ENCODE results near the gene DAAM2. TPM values are rescaled to one million over a fixed set of nuclear protein-coding genes. Genes with fewer than 3 reads are reported as not detected.

Gene DAAM2
- polyA plus RNA-seq, 3 donors = 20.7 to 30.2 (median 25.5) TPM

DNA sequence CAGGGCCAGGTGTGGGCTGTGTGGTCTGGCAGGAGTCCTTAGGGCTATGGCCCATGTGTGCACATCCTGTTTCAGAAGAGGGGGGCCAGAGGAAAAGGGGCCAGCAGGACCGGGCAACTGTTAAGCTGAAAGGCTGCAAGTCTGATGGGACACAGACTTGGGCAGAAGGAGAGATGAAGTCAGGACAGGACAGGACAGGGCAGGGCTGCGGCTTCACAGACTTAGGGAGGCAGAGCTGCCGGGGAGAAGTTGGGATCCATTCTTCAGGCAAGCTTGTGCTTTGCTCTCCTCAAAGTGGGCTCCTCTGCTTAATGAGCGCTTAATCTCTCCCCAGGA lies 113.4 kb downstream of the DAAM2 start:
- no peak for DNase-seq

DNA sequence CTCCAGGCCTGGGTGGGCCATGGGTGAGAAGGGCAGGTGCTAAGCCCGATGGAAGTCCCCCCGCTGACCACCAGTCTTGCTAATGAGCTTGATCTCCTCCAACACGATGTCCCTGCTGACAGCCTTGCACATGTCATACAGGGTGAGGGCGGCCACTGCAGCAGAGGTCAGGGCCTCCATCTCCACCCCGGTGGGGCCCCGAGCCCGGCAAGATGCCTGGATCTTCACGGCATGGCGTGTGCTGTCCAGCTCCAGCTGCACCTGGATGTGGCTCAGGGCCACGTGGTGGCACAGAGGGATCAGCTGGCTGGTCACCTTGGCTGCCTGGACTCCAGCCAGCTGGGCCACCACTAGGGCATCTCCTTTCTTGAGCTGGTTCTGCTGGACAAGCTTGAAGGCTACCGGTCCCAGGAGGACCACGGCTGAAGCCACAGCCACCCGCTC lies 114.2 kb downstream of the DAAM2 start:
- no peak for DNase-seq

DNA sequence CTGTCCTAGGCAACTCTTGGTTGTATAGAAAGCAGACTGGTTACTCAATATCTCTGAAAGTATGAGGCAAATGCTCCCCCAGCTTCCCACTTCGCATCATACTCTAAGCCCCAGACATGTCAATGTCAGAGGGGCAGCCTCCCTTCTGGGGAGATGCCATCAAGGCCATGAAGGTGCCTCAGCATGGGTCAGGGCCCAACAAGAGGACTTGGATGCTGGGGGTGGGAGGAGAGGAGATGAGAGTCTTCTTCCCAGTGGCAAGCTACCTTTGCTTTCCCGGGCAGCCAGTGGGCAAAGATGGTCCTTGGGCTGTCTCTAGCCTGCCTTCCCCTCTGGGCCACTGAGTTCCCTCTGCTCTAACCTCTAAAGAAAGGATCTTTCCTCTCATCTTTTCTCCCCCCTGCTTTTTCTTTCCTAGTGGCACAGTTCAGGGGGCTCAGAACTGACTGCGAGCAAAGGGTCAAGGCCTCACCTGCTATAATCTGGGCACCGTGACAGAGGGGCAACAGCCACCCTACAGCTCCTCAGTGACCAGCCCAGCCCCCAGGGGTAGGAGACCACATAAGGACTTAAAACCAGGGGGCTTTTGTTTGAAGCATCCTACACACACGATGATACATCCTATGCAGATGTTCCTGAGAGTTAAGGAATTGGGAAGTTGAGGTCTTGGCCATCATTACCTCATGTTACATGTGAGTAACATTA lies 115.8 kb downstream of the DAAM2 start:
- no peak for DNase-seq

DNA sequence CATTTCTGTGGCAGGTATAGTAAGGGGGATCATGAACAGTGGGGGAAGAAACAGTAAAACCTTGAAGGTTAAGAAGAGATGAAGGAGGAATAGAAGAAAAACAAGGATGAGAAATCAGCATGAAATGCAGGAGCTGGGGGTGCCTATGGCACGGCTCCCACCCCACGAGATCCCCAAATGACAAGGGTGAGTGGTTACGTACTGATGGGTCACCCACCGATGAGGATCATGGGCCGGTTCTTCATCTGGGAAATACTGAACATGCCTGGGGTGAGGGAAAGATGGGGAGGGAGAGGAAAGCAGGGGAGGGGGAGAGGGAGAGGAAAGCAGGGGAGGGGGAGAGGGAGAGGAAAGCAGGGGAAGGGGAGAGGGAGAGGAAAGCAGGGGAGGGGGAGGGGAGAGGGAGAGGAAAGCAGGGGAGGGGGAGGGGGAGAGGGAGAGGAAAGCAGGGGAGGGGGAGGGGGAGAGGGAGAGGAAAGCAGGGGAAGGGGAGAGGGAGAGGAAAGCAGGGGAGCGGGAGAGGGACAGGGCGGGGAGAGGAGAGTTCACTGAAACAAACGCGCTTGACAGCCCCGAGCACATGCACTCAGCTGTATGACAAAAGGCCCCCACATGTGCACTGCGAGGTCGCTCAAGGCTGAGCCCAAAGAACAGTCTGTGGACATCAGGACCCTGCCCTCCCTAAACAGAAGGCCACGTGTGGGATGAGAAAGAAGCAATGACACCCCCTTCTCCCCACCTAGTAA lies 116.8 kb downstream of the DAAM2 start:
- no peak for DNase-seq

DNA sequence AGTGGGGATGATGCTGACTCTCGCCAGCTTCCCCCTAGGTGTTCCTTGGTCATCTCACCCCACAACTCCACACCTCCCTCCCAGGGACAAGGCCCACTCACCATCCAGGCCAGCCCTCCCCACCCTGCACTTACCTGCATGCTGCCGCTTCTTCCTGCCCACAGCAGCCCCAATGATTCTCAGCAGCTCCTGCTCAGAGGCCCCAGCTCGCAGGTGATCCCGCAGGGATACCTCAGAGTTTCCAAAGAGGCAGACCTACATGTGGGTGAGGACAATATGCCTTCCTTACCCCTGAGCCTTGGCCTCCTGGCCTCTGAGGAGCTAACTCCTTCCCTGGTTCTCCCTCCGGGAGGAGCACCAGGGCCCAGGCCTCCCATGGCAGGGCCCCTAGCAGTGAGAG lies 117.5 kb downstream of the DAAM2 start:
- no peak for DNase-seq

DNA sequence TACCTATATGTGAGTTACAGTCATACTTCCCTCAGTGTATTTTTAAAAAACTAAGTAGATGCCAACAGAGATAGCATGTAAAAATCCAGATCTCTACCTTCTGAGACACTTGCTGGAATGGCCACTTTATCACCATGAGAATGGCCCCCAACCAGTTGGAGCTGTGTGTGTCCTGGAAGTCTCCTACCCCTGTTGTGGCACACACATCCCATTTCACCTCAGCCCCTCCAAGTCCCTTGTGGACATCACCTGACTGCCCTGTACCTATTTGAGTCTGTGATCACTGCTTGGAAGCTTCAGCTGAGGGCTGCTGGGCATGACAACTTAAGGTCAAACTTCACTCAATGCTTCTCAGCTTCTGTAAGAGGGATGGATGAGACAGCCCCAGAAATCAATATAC lies 118.0 kb downstream of the DAAM2 start:
- DNase-seq = no peak

DNA sequence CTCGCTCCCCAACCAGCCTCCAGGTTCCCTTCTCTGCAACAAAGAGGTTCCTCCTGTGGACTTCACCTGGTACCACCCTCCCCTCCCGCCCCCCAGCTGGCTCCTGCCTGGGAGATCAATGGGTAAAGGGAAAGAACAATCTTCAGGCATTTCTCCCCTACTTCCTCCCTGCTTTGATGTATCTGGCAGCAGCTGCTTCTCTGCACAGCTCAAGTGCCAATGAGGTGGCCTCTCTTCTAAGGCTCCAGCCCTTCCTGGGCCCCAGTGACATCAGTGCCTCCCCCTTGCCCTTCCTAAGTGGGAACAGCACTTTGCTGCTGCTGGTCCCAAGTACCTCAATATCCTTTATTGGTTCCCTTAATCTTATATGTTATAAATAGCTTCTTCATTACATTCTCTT lies 118.6 kb downstream of the DAAM2 start:
- DNase-seq = no peak

DNA sequence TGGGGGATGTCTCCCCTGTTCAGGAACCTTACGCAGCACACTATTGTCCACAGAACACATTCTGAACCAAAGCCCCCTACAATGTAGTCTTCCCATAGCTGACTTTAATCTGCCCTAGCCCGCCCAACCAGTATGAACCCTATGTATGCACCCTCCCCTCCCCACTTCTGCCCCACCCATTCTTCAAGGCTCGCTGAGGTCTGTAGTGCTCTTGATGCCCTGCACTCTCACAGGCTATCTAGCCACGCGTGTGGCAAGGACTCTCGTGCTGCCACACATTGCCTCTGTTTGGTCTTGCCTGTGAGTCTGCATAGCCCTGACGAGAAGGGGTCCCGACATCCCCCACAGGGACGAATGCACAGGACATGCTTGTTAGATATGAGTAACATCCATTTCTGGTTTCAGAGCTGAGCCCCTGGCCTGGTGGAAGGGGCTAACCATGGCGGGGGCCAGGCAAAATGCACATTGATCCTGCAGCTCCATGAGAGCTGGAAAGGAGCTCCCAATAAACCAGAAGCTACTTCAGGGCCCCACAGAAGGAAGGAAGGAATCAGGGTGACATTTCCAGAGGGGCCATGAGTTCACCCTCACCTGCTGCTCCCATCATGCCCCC lies 119.4 kb downstream of the DAAM2 start:
- DNase-seq = no peak

DNA sequence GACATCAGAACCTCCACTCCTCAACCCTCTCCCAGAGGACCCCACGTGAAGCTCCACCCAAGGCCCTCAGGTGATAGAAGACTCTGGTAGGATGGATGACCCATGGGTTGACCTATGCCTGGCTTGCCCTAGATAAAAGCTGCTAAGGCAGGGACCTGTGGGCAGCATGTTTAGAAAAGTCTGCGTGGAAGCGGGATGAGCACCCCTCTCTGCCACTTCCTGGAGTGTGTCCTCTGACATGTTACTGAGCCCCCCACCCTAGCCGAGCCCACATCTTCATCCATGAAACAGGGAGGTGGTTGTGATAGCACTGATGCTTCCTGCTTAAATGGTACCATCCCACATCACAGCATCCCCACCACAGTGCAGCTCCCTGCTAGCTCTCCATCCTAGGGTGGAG lies 120.3 kb downstream of the DAAM2 start:
- no peak for DNase-seq

DNA sequence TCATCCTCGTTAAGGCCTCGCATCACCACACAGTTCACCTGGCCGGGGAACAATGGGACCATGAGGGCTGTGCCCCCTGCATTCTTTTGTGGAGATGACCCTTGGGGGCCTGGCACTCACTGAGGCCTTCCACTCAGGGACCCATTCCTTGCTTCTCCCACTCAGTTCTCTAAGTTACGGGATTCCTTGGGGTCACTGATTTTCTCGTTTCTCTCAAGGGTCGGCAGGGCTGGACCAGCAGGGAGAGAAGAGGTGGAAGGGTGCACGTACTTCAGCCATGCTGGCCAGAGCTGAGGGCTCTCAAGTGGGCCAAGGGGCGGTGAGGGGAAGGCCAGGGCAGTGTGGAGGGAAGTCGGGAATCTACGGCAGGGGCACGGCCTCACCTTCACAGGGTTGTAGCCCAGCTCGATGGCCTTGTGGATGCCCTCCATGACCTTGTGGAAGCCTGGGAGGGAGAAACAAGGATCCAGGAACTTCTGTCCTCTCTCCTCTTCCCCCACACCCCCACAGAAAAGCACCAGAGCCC lies 121.3 kb downstream of the DAAM2 start:
- DNase-seq = no peak

DNA sequence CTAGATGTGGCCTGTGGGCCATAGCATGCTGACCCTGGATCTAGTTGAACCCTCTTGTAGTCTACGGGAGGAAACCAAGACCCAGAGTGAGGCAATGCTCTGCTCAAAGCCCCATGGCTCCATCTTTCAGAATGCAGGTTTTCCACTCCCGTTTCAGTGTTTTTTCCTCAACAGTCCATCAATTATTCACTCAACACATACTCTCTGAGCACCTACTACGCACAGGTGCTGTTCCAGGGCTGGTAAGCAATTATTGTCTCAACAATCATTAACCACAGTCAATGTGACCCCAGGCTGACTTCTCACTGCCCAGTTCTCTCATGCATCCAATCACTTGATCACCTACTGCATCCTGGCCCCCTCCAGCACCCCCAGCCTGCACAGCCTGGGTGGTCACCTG lies 122.1 kb downstream of the DAAM2 start:
- DNase-seq = no peak

DNA sequence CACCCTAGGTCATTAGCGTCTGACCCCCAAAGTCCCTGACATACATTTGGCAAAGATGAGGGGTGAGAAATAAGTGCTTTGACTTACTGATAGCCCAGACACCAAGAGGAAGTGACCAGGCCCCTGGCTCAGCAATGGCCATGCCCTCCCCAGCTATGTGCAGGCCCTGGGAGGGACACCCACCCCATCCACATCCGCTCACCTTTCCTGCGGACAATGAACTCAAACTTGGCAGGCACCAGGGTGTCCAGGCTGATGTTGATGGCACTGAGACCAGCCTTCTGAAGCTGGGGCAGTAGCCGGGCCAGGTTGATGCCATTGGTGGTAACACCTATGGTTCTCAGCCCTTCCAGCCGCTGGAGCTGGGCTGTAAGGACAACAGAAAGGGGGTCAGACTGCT lies 123.7 kb downstream of the DAAM2 start:
- no peak for DNase-seq

DNA sequence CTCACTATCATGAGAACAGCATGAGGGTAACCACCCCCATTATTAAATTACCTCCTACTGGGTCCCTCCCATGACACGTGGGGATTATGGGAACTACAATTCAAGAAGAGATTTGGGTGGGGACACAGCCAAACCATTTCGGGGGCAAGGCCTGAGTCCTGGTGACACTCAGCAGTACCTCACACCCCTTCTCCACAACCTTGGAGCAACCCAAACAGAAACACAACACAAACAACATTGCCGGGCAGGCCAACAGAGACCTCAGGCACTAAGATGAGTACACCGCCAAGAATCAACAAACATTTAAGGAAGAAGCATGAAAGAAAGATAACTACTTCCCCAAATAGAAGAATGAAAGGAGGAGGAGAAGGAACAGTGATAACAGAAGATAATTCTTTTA lies 125.2 kb downstream of the DAAM2 start:
- DNase-seq = no peak

DNA sequence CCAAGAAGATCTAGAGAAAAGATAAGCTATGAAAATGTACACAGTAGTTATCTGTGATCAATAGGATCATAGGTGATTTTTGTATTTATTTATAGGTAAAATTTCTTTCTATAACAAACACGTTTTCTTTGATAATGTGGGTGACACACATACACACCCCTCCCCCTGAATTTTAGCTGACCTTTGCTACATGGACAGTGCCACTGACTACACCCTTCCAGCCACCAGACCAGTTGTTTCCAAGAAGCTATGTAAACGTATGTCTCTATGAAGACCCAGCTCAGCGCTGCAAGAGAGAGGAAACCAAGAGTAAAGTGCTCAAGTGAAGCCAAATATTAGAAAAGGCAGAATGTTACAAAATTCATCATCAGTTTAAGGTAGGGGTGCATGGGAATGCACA lies 125.8 kb downstream of the DAAM2 start:
- no peak for DNase-seq

DNA sequence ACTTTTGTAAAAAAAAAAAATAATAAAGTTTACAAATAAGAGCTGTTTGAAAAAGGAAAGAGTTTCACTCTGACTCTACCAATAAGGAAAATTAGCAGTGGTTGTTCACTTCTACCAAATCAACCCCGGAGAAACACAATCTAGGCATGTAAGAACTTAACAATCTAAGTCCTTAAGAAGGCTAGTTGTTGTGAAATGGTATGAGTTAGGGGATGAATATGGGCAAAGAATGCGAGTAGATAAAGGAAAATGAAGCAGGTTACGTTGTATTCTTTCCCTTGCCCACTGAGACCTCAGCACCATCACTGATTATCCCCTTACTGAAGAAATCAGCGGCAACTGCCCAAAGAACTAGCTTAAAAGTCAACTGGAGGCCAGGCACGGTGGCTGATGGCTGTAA lies 126.7 kb downstream of the DAAM2 start:
- DNase-seq = no peak

DNA sequence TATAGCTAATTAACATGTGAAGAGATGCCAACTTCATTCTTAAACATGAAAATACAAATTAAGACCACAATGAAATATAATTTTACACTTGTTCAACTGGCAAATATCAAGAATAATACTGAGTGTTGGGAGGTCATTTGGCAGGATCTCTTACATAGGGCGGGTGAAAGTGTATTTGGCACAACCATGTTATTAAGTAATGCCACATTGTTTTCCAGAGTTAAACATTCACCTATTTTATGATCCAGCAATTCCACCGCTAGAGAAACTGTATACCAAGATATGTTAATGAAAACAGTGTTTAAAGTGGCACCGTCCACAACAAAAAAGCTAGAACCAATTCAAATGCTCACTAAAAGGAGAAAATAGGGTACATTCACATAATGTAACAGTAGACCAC lies 128.0 kb downstream of the DAAM2 start:
- no peak for DNase-seq

DNA sequence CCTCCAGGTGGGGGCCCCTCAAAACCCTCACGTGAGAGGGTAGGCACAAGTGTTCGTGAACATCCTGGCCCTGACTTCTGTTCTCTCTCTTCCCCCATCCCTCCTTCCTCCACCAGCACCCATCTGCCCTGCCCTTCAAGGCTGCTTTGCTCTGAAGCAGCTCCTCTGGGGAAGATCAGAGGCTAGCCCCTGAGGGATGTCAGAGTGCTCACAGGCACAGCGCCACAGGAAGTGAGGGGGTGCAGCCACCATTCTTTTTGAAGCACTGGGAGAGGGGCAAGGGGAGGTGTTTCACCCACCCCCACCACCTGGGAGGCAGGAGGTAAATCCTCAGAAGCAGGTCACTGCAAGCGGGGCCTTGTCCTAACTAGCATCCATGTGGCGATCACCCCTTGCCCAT lies 130.6 kb downstream of the DAAM2 start:
- no peak for DNase-seq

DNA sequence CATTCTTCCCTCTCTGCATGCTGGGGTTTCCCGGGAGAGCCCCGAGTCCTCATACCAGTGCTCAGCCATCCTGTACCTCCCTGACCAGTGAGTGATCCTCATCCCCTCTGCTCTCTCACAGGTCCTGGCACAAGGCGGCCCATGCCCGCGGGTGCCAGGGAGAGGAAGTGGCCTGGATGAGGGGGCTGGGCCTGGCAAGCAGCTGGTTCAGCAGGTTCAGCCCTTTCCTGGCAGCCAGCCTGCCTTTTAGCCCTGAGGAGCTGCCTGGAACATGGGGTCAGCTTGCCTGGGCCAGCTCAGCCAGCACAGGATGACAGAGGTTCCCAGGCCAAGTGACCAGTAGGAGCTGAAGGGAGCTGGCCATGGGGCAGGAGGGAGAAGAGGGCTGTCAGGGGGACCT lies 131.2 kb downstream of the DAAM2 start:
- no peak for DNase-seq

DNA sequence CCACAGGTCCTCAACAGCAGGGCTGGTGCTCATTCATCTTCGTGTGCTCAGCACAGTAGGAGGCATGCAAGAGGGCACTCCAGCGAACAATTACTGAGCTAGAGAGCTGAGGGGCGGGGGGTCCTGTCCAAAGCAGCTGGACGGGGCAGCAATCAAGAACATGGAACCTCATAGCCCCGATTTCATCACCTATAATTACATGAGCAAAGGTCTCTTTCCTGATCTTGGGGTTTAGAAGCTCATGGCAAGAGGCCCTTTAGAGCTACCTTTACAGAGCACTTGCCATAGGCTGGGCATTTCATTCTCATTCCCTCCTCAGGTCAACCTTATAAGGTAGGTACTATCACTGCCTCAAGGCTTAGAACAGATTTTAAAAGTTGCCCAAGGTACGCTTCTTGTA lies 131.7 kb downstream of the DAAM2 start:
- DNase-seq = no peak

DNA sequence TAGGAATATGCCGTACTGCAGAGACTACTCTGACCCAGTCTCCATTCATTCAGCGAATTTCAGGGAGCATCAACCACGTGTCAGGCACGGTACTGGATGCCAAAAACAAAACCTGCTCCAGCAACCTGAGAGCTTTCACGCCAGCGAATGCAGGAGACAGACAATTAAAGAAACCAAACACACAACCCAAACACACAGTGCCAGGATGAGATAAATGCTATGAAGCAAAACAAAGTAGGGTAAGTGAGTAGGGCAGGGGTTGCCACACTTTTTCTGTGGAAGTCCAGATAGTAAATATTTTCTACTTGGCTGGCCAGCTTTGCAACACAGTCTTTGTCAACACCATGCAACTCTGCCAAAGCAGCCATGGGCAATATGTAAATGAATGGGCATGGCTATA lies 132.1 kb downstream of the DAAM2 start:
- DNase-seq = no peak

DNA sequence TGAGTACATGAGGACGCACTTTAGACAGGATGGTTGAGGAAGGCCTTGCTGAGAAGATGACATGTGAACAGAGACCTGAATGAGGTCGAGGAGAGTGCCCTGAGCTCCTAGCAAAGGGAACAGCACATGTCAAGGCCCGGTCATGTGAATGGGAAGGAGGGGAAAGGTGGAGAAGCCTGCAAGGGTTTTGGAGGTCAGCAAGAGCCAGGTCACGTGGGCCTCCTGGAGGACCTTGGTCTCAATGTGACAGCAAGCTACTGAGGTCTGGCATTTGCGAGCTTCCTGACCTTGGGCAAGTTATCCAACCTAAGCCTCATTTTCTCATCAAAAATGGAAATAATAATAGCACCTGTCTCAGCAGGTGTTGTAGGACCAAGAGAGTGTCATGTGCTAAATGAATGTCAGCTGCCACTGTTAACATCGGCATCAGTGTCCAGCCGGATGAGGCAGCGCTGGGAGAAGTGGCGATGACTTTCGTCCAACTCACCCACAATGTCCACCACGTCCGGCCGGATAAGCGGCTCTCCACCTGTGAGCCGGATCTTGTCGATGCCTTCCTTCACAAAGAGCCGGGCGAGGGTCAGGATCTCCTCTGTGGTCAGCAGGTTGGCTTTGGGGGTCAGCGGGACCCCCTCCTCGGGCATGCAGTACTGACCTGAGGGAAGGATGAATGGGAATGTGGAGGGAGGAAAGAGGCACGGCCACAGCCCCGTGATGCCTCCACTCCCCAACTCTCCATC lies 133.2 kb downstream of the DAAM2 start:
- DNase-seq = no peak

DNA sequence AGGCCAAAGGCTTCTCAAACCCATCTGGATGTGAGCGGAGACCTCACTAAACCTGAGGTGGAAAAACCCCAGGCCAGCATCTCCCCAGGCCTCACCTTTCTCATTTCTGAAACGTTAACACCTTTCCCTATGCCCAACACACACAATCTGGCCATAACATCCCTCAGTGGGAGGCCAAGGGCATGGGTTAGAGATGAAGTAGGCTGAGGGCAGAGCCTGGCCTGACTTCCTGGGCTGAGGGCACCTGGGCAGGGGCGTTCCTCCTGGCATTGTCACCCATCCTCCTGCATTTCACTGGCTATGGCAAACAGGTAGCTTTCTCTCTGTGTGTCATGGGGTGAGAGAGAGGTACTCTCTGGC lies 133.7 kb downstream of the DAAM2 start:
- no peak for DNase-seq

DNA sequence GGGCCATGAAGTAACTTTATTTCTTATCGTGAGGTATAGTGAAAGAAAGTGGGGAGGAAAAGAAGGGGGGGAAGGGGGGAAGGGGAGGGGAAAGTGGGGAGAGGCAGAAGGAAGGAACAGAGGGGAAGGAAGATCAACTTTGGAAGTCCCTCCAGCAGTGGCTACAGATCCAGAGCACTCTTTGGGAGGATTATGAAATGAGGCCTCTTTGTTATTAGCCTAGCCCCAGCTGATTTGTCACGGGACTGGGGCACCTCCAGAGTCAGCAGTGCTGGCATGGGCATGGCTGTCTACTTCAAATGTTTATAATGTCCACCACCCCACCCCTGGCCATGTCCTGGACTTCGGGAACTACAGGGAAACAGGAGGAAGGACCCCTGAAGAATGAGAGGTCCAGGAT lies 134.5 kb downstream of the DAAM2 start:
- no peak for DNase-seq
